ENCODE data around the gene E2F4. TPM values are rescaled to one million over a fixed set of nuclear protein-coding genes. Genes with fewer than 3 reads are reported as not detected.

The E2F4 gene
- total RNA-seq, 8 experiments from 2014 or later = 27.7 to 83.7 (median 48.5) TPM

DNA sequence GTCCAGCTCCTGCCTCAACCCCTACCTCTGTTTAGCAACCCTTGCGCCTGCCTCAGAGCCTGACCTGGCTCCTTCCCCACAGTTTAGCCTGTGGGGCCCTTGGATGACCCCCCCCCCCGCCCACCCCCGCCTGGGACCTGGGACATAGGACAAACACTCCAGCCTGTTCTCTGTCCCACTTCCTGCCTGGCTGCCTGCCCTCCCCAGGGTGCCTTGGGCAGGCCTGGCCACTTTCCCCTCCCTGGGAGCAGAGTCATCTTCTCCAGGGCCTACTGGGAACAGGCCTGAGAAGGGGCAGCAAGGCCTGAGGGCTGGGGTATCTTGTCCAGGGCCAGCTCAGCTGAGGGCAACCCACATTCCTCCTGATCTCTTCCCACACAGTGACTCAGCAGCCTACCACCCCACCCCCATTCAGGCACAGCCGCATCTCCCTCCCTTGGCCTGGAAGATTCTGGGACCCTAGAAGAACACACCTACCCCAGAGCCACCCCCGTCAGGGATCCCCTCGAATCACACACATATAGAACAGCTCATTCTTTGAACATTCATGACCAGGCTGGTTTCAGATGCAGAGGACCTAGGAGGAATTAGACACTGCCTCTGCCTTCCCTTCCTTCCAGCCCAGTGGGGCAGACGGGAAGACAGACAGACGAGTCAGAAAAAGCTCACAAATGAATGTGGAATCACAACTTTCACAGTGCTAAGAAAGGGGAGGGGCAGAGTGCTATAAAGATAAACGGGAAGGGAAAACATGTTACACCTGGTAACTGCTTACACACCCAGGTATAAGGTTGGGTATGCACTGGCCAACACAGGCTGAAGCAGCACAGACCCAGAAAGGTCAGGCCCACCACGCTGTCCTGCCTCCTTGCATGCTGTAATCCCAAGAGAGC is 49.3 kb downstream of the E2F4 start:
- H3K27ac ChIP-seq = no peak overlapping the region
- WGBS, 10 experiments = 40 to 100% (median 73%) methylated on average over 1 to 5 of the region's 10 CpGs; no CpG with 5 or more reads in 4 of the 10 experiments
- H3K4me1 ChIP-seq (replicated peaks in 1 of 2) = peaks cover 3 to 5% of the 10 kb centered on the region in 2 donors
- peak in 5 of 8 experiments; percentile 2 to 12 (median 6) for ATAC-seq (replicated peaks in 6 of 8)
- H3K4me3 ChIP-seq = no peak overlapping the region
- in situ Hi-C loops (cut with MboI; ENCODE audit: low pct_unique_long_range_greater_than_20kb in 2 of 9, low sequenced_read_pairs in 9 of 9, unreplicated experiment in 9 of 9) = loop anchor here in 1 of 9 experiments (25.0 kb wide), 1 partner anchor 171 kb away; the partner anchor contains the start of gene ZDHHC1

DNA sequence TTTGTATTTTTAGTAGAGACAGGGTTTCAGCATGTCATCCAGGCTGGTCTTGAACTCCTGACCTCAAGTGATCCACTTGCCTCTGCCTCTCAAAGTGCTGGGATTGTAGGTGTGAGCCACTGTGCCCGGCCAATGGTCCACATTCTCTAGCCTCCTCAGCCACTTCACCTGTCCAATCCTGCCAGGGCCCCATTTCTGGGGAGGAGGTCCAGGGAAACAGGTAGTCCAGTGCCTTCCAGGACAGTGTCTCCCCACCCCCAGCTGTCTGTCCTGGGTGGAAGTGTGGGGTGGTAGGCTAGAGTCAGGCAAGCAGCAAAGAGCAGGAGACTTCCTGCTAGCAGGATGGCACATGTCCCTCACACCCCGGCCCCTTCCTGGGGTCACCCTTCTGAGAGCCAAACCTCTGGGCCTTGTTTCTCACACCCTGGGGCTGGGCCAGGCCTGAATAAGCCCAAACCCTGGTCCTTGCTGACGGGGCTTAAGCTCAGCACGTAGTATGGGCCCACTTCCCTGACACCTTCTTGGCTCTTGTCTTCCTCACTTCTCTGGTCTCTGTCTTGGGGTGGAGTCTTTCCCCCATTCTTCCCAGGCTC is 50.3 kb downstream of the E2F4 start:
- Histone ChIP-seq H3K4me3 (no peak overlapping the region), H3K27ac (no peak overlapping the region), H3K4me1 (replicated peaks in 1 of 2) (peaks cover 3 to 5% of the 10 kb centered on the region in 2 donors)
- 60 to 100% methylated on average over 1 of the region's 4 CpGs; no CpG with 5 or more reads in 8 of the 10 experiments for WGBS, 10 experiments
- in situ Hi-C loops (cut with MboI; ENCODE audit: low pct_unique_long_range_greater_than_20kb in 2 of 9, low sequenced_read_pairs in 9 of 9, unreplicated experiment in 9 of 9) = loop anchor here in 1 of 9 experiments (25.0 kb wide), 1 partner anchor 170 kb away; the partner anchor contains the start of gene ZDHHC1
- ATAC-seq (replicated peaks in 6 of 8) = no peak

DNA sequence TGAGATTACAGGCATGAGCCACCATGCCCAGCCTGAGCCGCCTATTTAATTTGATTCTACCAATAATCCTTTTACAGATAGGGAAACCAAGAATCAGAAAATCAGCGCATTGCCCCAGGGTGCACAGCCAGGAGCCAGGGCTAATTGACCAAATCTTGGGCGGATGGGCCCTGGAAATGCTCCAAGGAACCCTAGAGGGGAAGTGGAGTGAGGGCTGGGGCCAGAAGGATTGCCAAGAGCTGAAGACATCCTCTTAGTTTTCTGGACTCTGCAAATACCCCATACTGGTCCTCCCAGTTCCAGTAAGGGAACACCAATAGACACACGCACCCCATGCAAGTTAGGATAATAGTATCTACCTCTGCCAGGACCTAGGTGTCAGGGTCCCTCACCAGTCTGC is 51.5 kb downstream of the E2F4 start:
- no peak for ATAC-seq (replicated peaks in 6 of 8)
- no peak overlapping the region for H3K27ac ChIP-seq
- peaks cover 3 to 5% of the 10 kb centered on the region in 2 donors for H3K4me1 ChIP-seq (replicated peaks in 1 of 2)
- in situ Hi-C loops (cut with MboI; ENCODE audit: low pct_unique_long_range_greater_than_20kb in 2 of 9, low sequenced_read_pairs in 9 of 9, unreplicated experiment in 9 of 9) = loop anchor here in 1 of 9 experiments (25.0 kb wide), 1 partner anchor 169 kb away; the partner anchor contains the start of gene ZDHHC1
- WGBS, 10 experiments = 70 to 100% (median 90%) methylated on average over 1 to 4 of the region's 4 CpGs; no CpG with 5 or more reads in 5 of the 10 experiments
- no peak overlapping the region for H3K4me3 ChIP-seq

DNA sequence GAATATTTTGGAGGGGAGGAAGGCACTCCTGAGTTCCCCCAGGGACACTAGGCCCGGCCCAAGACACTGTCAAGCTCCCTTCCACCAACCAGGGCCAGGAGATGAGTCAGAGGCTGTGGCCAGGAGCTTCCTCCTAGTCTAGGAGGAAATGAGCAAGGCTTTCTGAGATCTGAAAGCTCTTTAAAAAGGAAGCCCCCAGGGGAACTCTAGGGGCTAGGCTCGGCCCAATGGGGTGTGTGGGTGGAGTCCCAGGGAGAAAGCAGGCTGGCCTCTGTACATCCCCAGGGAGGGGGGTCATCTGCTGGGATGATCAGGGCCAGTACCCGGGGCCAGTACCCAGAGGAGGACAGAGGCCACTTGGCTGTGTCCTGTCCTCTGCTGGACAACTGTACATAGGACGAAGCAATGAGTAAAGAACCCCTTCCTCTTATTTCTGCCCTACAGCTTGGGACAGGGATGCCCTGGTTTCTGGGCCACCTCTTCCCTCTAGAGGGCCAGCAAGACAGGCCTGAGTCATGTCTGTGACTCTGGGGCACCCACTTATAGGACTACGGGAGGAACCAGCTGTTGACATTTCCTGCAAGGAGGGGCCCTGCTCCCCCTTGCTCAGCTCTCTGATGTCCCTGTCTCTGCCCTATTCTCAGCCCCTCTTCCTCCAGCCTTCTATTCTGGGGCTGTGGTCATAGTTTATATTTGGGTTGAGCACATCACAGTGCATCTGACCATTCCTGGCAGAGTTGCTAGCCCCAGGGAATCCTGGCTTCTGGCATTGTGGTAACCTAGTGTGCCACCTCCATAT is 52.6 kb downstream of the E2F4 start:
- H3K27ac ChIP-seq = no peak overlapping the region
- peak in 2 of 8 experiments; percentile 8 to 12 for ATAC-seq (replicated peaks in 6 of 8)
- WGBS, 10 experiments = 0 to 88% (median 49%) methylated on average over 1 to 2 of the region's 5 CpGs; no CpG with 5 or more reads in 4 of the 10 experiments
- in situ Hi-C loops (cut with MboI; ENCODE audit: low pct_unique_long_range_greater_than_20kb in 2 of 9, low sequenced_read_pairs in 9 of 9, unreplicated experiment in 9 of 9) = loop anchor here in 1 of 9 experiments (25.0 kb wide), 1 partner anchor 168 kb away; the partner anchor contains the start of gene ZDHHC1
- no peak overlapping the region for H3K4me3 ChIP-seq
- H3K4me1 ChIP-seq (replicated peaks in 1 of 2) = peaks cover 8 to 10% of the 10 kb centered on the region in 2 donors

DNA sequence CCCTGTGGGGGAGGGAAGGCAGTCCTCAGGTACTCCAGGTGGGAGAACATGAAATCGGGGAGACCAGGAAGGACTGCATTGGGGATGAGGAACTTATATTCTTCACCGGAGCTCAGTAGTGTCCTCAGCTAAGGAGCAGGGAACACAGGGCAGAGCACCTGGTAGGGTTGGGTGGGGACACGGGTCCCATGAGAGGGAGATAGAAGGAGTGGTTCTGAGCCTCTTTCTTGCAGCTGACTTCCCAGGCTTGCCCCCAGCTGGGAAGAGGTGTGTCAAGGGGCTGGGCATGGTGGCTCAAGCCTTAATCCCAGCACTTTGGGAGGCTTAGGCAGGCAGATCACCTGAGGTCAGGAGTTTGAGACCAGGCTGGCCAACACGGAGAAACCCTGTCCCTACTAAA is 53.2 kb downstream of the E2F4 start:
- Histone ChIP-seq H3K4me1 (replicated peaks in 1 of 2) (peaks cover 9 to 10% of the 10 kb centered on the region in 2 donors), H3K27ac (no peak overlapping the region), H3K4me3 (no peak overlapping the region)
- in situ Hi-C loops (cut with MboI; ENCODE audit: low pct_unique_long_range_greater_than_20kb in 2 of 9, low sequenced_read_pairs in 9 of 9, unreplicated experiment in 9 of 9) = loop anchor here in 1 of 9 experiments (25.0 kb wide), 1 partner anchor 167 kb away; the partner anchor contains the start of gene ZDHHC1
- ATAC-seq (replicated peaks in 6 of 8) = no peak
- 80 to 100% (median 92%) methylated on average over 1 to 4 of the region's 4 CpGs; no CpG with 5 or more reads in 5 of the 10 experiments for WGBS, 10 experiments

DNA sequence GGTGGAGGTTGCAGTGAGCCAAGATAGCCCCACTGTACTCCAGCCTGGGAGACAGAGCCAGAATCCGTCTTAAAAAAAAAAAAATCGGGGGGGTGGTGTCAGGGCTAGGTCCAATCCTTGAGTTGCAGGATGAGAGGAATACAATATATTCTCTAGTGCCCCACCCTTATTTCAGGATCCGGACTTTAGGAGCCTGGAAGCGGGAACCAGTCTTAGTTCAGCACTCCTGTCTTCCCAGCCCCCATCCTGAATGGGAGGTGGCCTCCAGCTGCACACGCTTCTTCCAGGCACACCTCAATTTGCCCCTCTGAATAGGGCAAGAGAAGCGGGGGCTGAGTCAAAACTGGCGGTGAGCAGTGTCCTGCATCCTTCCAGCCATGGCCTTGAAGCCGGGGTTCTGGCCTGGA is 53.7 kb downstream of the E2F4 start:
- no peak for ATAC-seq (replicated peaks in 6 of 8)
- peaks cover 9 to 10% of the 10 kb centered on the region in 2 donors for H3K4me1 ChIP-seq (replicated peaks in 1 of 2)
- peak overlapping the region in 1 of 2 donors; percentile 13 for H3K27ac ChIP-seq
- peak overlapping the region; percentile 38 to 49 (median 47) for H3K4me3 ChIP-seq
- 0 to 38% (median 0%) methylated on average over 2 to 5 of the region's 8 CpGs; no CpG with 5 or more reads in 4 of the 10 experiments for WGBS, 10 experiments
- in situ Hi-C loops (cut with MboI; ENCODE audit: low pct_unique_long_range_greater_than_20kb in 2 of 9, low sequenced_read_pairs in 9 of 9, unreplicated experiment in 9 of 9) = loop anchor here in 1 of 9 experiments (25.0 kb wide), 1 partner anchor 167 kb away; the partner anchor contains the start of gene ZDHHC1

DNA sequence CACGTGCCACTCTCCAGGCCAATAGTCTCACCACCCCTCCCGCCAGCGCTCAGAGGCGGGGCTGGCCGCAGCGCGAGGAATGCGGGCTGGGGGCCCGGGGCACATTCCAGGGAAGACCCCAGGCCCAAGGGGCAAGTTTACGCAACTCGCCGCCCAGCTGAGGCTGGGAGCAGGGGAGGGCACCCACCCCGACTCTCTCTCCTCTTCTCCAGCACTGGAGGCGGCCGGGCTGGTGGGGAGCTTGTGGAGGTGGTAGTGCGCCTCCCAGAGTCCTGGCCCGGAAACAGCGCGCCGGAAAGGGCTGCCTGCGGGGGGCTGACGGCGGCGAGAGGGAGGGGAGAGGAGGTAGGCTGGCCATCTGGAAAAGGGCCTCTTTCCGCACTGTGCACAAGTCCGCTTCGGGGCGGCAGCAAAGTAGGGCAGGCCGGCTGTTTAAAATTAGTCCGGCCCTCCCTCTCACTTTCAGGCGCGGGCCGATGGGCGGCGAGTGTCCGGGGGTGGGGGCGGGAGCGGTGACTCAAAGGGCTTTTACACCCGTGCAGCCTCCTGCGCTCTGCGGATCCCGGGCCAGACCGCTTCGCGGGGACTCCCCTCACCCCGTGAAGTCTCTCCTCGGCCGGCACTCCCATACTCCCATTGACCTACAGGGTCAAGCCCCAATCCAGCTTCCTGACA is 54.3 kb downstream of the E2F4 start:
- in situ Hi-C loops (cut with MboI; ENCODE audit: low pct_unique_long_range_greater_than_20kb in 2 of 9, low sequenced_read_pairs in 9 of 9, unreplicated experiment in 9 of 9) = loop anchor here in 1 of 9 experiments (25.0 kb wide), 1 partner anchor 166 kb away; the partner anchor contains the start of gene ZDHHC1
- ATAC-seq (replicated peaks in 6 of 8) = peak; percentile 38 to 75 (median 70)
- H3K4me3 ChIP-seq = peak overlapping the region; percentile 38 to 49 (median 47)
- peak overlapping the region in 1 of 2 donors; percentile 13 for H3K27ac ChIP-seq
- 0 to 6% (median 0%) methylated on average over 5 to 7 of the region's 48 CpGs; no CpG with 5 or more reads in 7 of the 10 experiments for WGBS, 10 experiments
- H3K4me1 ChIP-seq (replicated peaks in 1 of 2) = peaks cover 9 to 10% of the 10 kb centered on the region in 2 donors

DNA sequence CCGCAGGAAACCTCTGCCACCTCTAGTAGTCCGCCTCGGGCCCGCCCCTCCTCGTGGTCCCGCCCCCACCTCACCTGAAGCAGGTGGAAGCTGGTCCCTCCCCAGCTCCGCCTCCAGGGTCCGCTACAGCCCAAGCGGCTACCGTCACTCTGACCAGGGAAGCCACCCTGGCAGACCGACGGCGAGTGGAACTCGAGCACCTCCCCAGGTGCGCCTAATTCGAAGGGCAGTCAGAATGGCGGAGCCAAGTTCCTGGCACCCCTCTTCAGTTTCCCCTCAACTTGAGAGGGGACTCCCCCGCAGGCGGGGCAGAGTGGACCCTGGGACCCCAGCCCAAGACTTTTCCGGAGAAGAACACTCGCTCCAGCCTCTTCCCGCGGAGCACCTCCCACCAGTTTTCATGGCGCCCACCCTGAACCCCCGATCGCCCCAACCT is 54.8 kb downstream of the E2F4 start:
- ATAC-seq (replicated peaks in 6 of 8) = peak; percentile 0 to 25 (median 7)
- H3K4me3 ChIP-seq = peak overlapping the region; percentile 38 to 49 (median 47)
- in situ Hi-C loops (cut with MboI; ENCODE audit: low pct_unique_long_range_greater_than_20kb in 2 of 9, low sequenced_read_pairs in 9 of 9, unreplicated experiment in 9 of 9) = loop anchor here in 1 of 9 experiments (25.0 kb wide), 1 partner anchor 166 kb away; the partner anchor contains the start of gene ZDHHC1
- H3K4me1 ChIP-seq (replicated peaks in 1 of 2) = peaks cover 9 to 10% of the 10 kb centered on the region in 2 donors
- H3K27ac ChIP-seq = no peak overlapping the region
- 0% methylated on average over 4 of the region's 26 CpGs; no CpG with 5 or more reads in 9 of the 10 experiments for WGBS, 10 experiments

DNA sequence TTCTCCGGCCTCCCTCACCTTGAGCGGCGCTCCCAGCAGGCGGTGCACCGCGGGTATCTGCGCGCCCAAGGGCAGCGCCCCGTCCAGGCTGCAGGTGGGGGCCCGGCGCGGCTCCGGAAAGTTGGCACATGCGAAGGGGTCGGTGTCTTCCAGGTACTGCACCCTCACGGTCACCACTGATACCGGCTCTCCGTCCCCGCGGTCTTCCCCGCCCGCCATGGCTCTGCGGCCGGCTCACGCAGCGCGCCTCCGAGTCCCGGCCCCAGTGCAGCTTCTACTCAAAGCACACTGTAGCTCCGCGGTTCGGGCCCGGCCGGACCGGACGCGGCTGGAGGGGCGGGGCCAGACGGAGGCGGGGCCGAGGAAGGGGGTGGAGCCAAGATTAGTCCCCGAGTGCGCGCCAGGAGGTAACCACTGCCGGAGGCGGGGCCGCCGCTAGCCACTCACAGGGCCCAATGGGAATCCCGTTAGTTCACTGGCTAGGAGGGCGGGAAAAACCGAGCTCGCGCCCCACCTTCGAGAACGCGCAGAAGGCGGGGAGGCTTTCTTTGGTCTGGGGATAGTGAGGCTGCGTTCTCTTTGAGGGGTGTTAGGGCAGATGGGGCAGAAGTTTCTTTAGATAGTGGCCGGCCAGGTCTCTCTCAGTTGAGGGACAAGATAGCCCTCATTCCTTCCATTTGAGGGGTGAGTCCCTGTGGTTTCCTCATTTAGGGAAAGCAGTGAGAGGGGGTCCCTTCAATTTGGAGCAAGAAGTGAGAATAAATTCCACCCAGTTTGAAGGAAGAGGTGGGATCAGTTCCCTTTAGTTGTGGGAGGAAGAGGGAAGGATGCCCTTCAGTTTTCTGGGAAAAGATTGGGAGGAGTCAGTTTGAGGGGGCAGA is 55.5 kb downstream of the E2F4 start, which contains the start of gene FHOD1:
Gene FHOD1 (minus strand): TSS at position 290 of the 881 bp plus-strand sequence. CDS start 71 bp downstream, at position 219.
- H3K4me1 ChIP-seq (replicated peaks in 1 of 2) = peaks cover 9 to 10% of the 10 kb centered on the region in 2 donors

DNA sequence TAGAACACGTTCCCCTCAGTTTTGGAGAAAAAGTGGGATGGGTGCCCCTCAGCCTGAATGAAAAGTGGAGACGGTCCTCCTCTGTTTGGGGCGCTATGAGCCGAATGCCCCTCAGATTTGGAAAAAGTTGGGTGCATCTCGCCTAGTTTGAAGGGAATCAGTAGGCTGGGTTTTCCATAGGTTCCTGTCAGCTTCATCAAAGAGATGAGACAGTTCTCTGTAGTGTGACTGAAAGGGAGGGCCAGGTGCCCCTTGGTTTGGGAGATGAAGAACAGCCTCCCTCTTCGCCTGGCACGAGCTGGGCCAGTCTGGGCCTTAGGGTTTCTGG is 56.1 kb downstream of the E2F4 start:
- in situ Hi-C loops (cut with MboI; ENCODE audit: low pct_unique_long_range_greater_than_20kb in 2 of 9, low sequenced_read_pairs in 9 of 9, unreplicated experiment in 9 of 9) = loop anchor here in 1 of 9 experiments (25.0 kb wide), 1 partner anchor 164 kb away; the partner anchor contains the start of gene ZDHHC1
- Histone ChIP-seq H3K4me3 (peak overlapping the region; percentile 38 to 49 (median 47)), H3K27ac (no peak overlapping the region), H3K4me1 (replicated peaks in 1 of 2) (peaks cover 9 to 10% of the 10 kb centered on the region in 2 donors)
- WGBS, 10 experiments = 0 to 7% (median 0%) methylated on average over 1 to 6 of the region's 7 CpGs; no CpG with 5 or more reads in 3 of the 10 experiments
- ATAC-seq (replicated peaks in 6 of 8) = no peak

More for the DNA sequence above, 55.5 kb downstream of the E2F4 start, which contains the start of gene FHOD1:
- Histone ChIP-seq H3K4me3 (peak within 1 kb of the TSS; percentile 38 to 49 (median 47)), H3K27ac (no peak within 1 kb of the TSS)
- ATAC-seq (replicated peaks in 6 of 8) = peak; percentile 47 to 74 (median 62)
- in situ Hi-C loops (cut with MboI; ENCODE audit: low pct_unique_long_range_greater_than_20kb in 2 of 9, low sequenced_read_pairs in 9 of 9, unreplicated experiment in 9 of 9) = loop anchor here in 1 of 9 experiments (25.0 kb wide), 1 partner anchor 165 kb away; the partner anchor contains the start of gene ZDHHC1
- 0 to 1% (median 0%) methylated on average over 1 to 14 of the region's 60 CpGs; no CpG with 5 or more reads in 7 of the 10 experiments for WGBS, 10 experiments

All from motor neuron (in vitro differentiated cells).